Choroid plexus epithelial cell (primary cell): Measurements from ENCODE around the gene IL6.

ENCODE experiments used
- DNase-seq: peaks from one replicate; pipeline ENCODE4 v3.0.0-alpha.2; 2010; ENCODE audit warnings: low read depth
- H3K4me3 ChIP-seq: 2 replicates; pipeline ENCODE4 v1.5.1; 2011; ENCODE audit warnings: low read depth, mild to moderate bottlenecking, control low read depth, low read length, moderate library complexity
- TF ChIP-seq, protein P1 (sequence below): conservative IDR thresholded peaks from 2 replicates; pipeline ENCODE4 v1.5.1; 2011; ENCODE audit warnings: low read depth, mild to moderate bottlenecking, control low read depth, inconsistent platforms, low read length, moderate library complexity

Gene IL6

DNA sequence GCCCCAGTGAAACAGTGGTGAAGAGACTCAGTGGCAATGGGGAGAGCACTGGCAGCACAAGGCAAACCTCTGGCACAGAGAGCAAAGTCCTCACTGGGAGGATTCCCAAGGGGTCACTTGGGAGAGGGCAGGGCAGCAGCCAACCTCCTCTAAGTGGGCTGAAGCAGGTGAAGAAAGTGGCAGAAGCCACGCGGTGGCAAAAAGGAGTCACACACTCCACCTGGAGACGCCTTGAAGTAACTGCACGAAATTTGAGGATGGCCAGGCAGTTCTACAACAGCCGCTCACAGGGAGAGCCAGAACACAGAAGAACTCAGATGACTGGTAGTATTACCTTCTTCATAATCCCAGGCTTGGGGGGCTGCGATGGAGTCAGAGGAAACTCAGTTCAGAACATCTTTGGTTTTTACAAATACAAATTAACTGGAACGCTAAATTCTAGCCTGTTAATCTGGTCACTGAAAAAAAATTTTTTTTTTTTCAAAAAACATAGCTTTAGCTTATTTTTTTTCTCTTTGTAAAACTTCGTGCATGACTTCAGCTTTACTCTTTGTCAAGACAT, 574 bp upstream of the IL6 start:
- DNase-seq = peak; percentile 90
- TF ChIP-seq, protein P1, sequence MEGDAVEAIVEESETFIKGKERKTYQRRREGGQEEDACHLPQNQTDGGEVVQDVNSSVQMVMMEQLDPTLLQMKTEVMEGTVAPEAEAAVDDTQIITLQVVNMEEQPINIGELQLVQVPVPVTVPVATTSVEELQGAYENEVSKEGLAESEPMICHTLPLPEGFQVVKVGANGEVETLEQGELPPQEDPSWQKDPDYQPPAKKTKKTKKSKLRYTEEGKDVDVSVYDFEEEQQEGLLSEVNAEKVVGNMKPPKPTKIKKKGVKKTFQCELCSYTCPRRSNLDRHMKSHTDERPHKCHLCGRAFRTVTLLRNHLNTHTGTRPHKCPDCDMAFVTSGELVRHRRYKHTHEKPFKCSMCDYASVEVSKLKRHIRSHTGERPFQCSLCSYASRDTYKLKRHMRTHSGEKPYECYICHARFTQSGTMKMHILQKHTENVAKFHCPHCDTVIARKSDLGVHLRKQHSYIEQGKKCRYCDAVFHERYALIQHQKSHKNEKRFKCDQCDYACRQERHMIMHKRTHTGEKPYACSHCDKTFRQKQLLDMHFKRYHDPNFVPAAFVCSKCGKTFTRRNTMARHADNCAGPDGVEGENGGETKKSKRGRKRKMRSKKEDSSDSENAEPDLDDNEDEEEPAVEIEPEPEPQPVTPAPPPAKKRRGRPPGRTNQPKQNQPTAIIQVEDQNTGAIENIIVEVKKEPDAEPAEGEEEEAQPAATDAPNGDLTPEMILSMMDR = peak; percentile 80

DNA sequence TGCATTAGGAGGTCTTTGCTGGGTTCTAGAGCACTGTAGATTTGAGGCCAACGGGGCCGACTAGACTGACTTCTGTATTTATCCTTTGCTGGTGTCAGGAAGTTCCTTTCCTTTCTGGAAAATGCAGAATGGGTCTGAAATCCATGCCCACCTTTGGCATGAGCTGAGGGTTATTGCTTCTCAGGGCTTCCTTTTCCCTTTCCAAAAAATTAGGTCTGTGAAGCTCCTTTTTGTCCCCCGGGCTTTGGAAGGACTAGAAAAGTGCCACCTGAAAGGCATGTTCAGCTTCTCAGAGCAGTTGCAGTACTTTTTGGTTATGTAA, 675 bp downstream of the IL6 start:
- no peak for DNase-seq
- H3K4me3 ChIP-seq = peak overlapping the region; percentile 55
- TF ChIP-seq, protein P1 = no peak

More for the DNA sequence above, 574 bp upstream of the IL6 start:
- H3K4me3 ChIP-seq = no peak overlapping the region

DNA sequence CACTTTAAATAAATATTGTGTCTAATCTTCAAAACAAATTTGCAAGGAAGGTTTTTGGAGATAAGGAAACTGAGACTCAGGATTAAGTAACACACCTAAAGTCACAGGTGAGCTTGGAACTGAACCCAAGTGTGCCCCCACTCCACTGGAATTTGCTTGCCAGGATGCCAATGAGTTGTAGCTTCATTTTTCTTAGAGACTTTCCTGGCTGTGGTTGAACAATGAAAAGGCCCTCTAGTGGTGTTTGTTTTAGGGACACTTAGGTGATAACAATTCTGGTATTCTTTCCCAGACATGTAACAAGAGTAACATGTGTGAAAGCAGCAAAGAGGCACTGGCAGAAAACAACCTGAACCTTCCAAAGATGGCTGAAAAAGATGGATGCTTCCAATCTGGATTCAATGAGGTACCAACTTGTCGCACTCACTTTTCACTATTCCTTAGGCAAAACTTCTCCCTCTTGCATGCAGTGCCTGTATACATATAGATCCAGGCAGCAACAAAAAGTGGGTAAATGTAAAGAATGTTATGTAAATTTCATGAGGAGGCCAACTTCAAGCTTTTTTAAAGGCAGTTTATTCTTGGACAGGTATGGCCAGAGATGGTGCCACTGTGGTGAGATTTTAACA, 1.5 kb downstream of the IL6 start:
- peak; percentile 68 for DNase-seq
- no peak overlapping the region for H3K4me3 ChIP-seq
- TF ChIP-seq, protein P1 = peak; percentile 55

DNA sequence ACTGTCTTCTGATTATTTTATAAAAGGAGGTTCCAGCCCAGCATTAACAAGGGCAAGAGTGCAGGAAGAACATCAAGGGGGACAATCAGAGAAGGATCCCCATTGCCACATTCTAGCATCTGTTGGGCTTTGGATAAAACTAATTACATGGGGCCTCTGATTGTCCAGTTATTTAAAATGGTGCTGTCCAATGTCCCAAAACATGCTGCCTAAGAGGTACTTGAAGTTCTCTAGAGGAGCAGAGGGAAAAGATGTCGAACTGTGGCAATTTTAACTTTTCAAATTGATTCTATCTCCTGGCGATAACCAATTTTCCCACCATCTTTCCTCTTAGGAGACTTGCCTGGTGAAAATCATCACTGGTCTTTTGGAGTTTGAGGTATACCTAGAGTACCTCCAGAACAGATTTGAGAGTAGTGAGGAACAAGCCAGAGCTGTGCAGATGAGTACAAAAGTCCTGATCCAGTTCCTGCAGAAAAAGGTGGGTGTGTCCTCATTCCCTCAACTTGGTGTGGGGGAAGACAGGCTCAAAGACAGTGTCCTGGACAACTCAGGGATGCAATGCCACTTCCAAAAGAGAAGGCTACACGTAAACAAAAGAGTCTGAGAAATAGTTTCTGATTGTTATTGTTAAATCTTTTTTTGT, 2.3 kb downstream of the IL6 start:
- TF ChIP-seq, protein P1 = no peak
- H3K4me3 ChIP-seq = no peak overlapping the region
- no peak for DNase-seq

DNA sequence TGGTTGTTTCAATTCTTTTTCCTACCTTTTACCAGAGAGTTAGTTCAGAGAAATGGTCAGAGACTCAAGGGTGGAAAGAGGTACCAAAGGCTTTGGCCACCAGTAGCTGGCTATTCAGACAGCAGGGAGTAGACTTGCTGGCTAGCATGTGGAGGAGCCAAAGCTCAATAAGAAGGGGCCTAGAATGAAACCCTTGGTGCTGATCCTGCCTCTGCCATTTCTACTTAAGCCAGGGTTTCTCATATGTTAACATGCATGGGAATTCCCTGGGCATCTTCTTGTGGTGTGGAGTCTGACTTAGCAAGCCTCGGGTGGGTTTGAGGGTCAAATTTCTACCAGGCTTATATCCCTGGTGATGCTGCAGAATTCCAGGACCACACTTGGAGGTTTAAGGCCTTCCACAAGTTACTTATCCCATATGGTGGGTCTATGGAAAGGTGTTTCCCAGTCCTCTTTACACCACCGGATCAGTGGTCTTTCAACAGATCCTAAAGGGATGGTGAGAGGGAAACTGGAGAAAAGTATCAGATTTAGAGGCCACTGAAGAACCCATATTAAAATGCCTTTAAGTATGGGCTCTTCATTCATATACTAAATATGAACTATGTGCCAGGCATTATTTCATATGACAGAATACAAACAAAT, 3.2 kb downstream of the IL6 start:
- DNase-seq = no peak
- no peak overlapping the region for H3K4me3 ChIP-seq
- TF ChIP-seq, protein P1 = no peak

DNA sequence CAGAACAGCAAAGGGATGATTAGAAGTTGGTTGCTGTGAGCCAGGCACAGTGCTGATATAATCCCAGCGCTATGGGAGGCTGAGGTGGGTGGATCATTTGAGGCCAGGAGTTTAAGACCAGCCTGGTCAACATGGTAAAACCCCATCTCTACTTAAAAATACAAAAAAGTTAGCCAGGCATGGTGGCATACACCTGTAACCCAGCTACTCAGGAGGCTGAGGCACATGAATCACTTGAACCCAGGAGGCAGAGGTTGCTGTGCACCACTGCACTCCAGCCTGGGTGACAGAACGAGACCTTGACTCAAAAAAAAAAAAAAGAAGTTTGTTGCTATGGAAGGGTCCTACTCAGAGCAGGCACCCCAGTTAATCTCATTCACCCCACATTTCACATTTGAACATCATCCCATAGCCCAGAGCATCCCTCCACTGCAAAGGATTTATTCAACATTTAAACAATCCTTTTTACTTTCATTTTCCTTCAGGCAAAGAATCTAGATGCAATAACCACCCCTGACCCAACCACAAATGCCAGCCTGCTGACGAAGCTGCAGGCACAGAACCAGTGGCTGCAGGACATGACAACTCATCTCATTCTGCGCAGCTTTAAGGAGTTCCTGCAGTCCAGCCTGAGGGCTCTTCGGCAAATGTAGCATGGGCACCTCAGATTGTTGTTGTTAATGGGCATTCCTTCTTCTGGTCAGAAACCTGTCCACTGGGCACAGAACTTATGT, 4.1 kb downstream of the IL6 start:
- DNase-seq = peak; percentile 61
- no peak overlapping the region for H3K4me3 ChIP-seq
- TF ChIP-seq, protein P1 = no peak
